Adrenal gland (tissue), 12 donors: Measurements from ENCODE around the gene PPP1R16B. TPM values are rescaled to one million over a fixed set of nuclear protein-coding genes. Genes with fewer than 3 reads are reported as not detected.

Source experiments
- DNase-seq, 7 donors: peaks; one replicate each; pipeline ENCODE4 v3.0.0-alpha.2; 2019 to 2020
- H3K27ac ChIP-seq, 5 donors: fragments of 200-600 bp; sonication (generic) in 4 of 5; 1 replicate in 3 of 5; 2 replicates in 2 of 5; pipeline versions ENCODE4 v1.5.1 to v1.8.0; 2016 to 2020; ENCODE audit warnings: mild to moderate bottlenecking in 1 of 5
- H3K27me3 ChIP-seq: fragments of 200-600 bp; 2 replicates; pipeline ENCODE4 v1.8.0; 2021
- H3K36me3 ChIP-seq, 2 donors: fragments of 200-600 bp; replicated peaks in 1 of 2; 1 replicate in 1 of 2; 2 replicates in 1 of 2; pipeline versions ENCODE4 v1.5.1 to v1.8.0; 2018 to 2022
- H3K4me1 ChIP-seq, 2 donors: fragments of 200-600 bp; replicated peaks in 1 of 2; 1 replicate in 1 of 2; 2 replicates in 1 of 2; pipeline versions ENCODE4 v1.5.1 to v1.8.0; 2018 to 2021
- H3K4me3 ChIP-seq, 4 donors: fragments of 200-600 bp; sonication (generic) in 3 of 4; one replicate each; pipeline ENCODE4 v1.5.1; 2016 to 2018
- H3K9me3 ChIP-seq, 3 donors: fragments of 200-600 bp; sonication (generic) in 1 of 3; replicated peaks in 1 of 3; 1 replicate in 2 of 3; 2 replicates in 1 of 3; pipeline versions ENCODE4 v1.5.1 to v1.8.0; 2016 to 2021
- CTCF ChIP-seq, 6 experiments: fragments of 450-650 bp in 4 of 6; fragments of 200-600 bp in 2 of 6; sonication (generic) in 1 of 6; IDR thresholded peaks; 1 replicate in 5 of 6; 2 replicates in 1 of 6; pipeline versions ENCODE4 v1.5.1 to v1.8.0; 2016 to 2021; ENCODE audit warnings: antibody characterized with exemption in 6 of 6, mild to moderate bottlenecking in 2 of 6, moderate library complexity in 1 of 6
- POLR2A ChIP-seq, 2 donors: fragments of 450-650 bp; IDR thresholded peaks; one replicate each; pipeline ENCODE4 v1.6.1; 2017; ENCODE audit warnings: antibody characterized with exemption in 2 of 2, mild to moderate bottlenecking in 2 of 2, moderate library complexity in 1 of 2
- WGBS, 4 donors: extraction: QIAGEN DNeasy Blood & Tissue Kit in 2 of 4; methylation state at CpG; one replicate each; pipeline versions ENCODE4 v1.1.5 to v1.1.7; 2013 to 2017; 5-methylcytosine and 5-hydroxymethylcytosine counted together
- intact Hi-C, 2 donors: fragments of 100-400 bp; cut with DNase I; formaldehyde crosslinking; loops; one replicate each; pipeline versions ENCODE4 v1.14.1 to v1.15.0; 2022 to 2023
- polyA plus RNA-seq, 3 donors: library from polyadenylated mRNA; stranded (reverse); fragments of 200-250 nt in 2 of 3; fragments of 350-450 nt in 1 of 3; fragmentation: Illumina TruSeq in 1 of 3; extraction: RNeasy Lipid Tissue Mini Kit (QIAGEN cat#74804) in 1 of 3; gene quantifications; one replicate each; pipeline ENCODE4 v1.2.3, GENCODE V29; 2013 to 2014
- total RNA-seq, 9 donors: library from RNA; depleted of rRNA in 4 of 9; stranded (reverse); fragments of >200 nt in 4 of 9; fragments of 120-200 nt in 1 of 9; fragmentation: NEBNext Ultra II Directional in 1 of 9; extraction: Animal tissue kit (Norgen Biotek cat#: 25700) in 1 of 9; gene quantifications; one replicate each; pipeline versions ENCODE4 v1.1.0 to v1.2.4, GENCODE V29; 2013 to 2023
- donor health status: healthy with polysubstance abuse.
- donor health status: Bipolar disorder and iron deficiency.
- donor health status: DM: yes; HTN: yes; CAD: no.
- donor health status: DM: no; HTN: no; CAD: no.
- donor health status: DM: no; HTN: no; CAD: no.
- donor health status: DM: yes; HTN: yes; CAD: no.

The PPP1R16B gene
- total and polyA plus RNA-seq, 12 donors = 1.8 to 18.3 (median 9.2) TPM

GRCh38 chr20:38880952-38881735, 75.6 kb downstream of the PPP1R16B start:
- no peaks in the 10 kb centered on the region for H3K36me3 ChIP-seq
- H3K27ac ChIP-seq = no peak overlapping the region
- no peak for DNase-seq
- intact Hi-C loops = no loop called here
- TF ChIP-seq POLR2A (IDR thresholded peaks at IDR 0.05) (no peak), CTCF (IDR thresholded peaks at IDR 0.05) (no peak)
- no peaks in the 10 kb centered on the region for H3K4me1 ChIP-seq
- no peaks in the 10 kb centered on the region for H3K27me3 ChIP-seq
- no peaks in the 10 kb centered on the region for H3K9me3 ChIP-seq
- H3K4me3 ChIP-seq = no peak overlapping the region
- WGBS, 4 donors = 70 to 72% (median 71%) methylated on average over 9 to 14 of the region's 14 CpGs

- intact Hi-C loops = no loop called here
- WGBS, 4 donors = 90 to 93% (median 92%) methylated on average over 4 of the region's 4 CpGs
- DNase-seq = no peak
- no peak for TF ChIP-seq POLR2A (IDR thresholded peaks at IDR 0.05)
- TF ChIP-seq CTCF (IDR thresholded peaks at IDR 0.05) = no peak
- no peaks in the 10 kb centered on the region for H3K27me3 ChIP-seq
- H3K27ac ChIP-seq = peak overlapping the region in 1 of 5 donors; percentile 3
- H3K36me3 ChIP-seq = no peaks in the 10 kb centered on the region
- H3K9me3 ChIP-seq = no peaks in the 10 kb centered on the region
- no peak overlapping the region for H3K4me3 ChIP-seq
- H3K4me1 ChIP-seq = no peaks in the 10 kb centered on the region
These were observed 76.4 kb downstream of the PPP1R16B start for GRCh38 chr20:38881806-38882440.

GRCh38 chr20:38882600-38882999, 77.1 kb downstream of the PPP1R16B start:
- no peaks in the 10 kb centered on the region for H3K36me3 ChIP-seq
- no peaks in the 10 kb centered on the region for H3K27me3 ChIP-seq
- H3K4me1 ChIP-seq = no peaks in the 10 kb centered on the region
- no peak overlapping the region for H3K27ac ChIP-seq
- TF ChIP-seq CTCF (IDR thresholded peaks at IDR 0.05) (no peak), POLR2A (IDR thresholded peaks at IDR 0.05) (no peak)
- no peak overlapping the region for H3K4me3 ChIP-seq
- intact Hi-C loops = no loop called here
- no peak for DNase-seq
- no peaks in the 10 kb centered on the region for H3K9me3 ChIP-seq
- WGBS, 4 donors = 64 to 78% (median 74%) methylated on average over 2 of the region's 2 CpGs

GRCh38 chr20:38883081-38883980, 77.8 kb downstream of the PPP1R16B start:
- H3K27ac ChIP-seq = peak overlapping the region in 1 of 5 donors; percentile 26
- H3K36me3 ChIP-seq = no peaks in the 10 kb centered on the region
- TF ChIP-seq POLR2A (IDR thresholded peaks at IDR 0.05) (no peak), CTCF (IDR thresholded peaks at IDR 0.05) (no peak)
- intact Hi-C loops = no loop called here
- no peak overlapping the region for H3K4me3 ChIP-seq
- H3K9me3 ChIP-seq = no peaks in the 10 kb centered on the region
- peak; percentile 24 to 90 (median 47) for DNase-seq
- 31 to 51% (median 42%) methylated on average over 4 to 20 of the region's 20 CpGs for WGBS, 4 donors
- H3K27me3 ChIP-seq = no peaks in the 10 kb centered on the region
- no peaks in the 10 kb centered on the region for H3K4me1 ChIP-seq
